ENCODE results near the gene XBP1. TPM values are rescaled to one million over a fixed set of nuclear protein-coding genes. Genes with fewer than 3 reads are reported as not detected.

The XBP1 gene
- total and polyA plus RNA-seq, 2 of the 8 experiments (the other 6 are each of a cell fraction or from before 2014, with no cell fraction given), result 99.8 to 131 TPM

DNA sequence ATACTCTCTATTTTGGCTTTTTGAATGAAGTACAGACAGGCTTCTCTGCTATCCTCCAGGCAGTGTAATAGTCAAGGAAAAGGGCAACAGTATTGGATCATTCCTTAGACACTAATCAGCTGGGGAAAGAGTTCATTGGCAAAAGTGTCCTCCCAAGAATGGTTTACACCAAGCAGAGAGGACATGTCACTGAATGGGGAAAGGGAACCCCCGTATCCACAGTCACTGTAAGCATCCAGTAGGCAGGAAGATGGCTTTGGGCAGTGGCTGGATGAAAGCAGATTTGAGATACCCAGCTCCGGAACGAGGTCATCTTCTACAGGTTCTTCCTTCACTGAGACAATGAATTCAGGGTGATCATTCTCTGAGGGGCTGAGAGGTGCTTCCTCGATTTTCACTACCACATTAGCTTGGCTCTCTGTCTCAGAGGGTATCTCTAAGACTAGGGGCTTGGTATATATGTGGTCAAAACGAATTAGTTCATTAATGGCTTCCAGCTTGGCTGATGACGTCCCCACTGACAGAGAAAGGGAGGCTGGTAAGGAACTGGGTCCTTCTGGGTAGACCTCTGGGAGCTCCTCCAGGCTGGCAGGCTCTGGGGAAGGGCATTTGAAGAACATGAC, 5.2 kb downstream of the XBP1 start:
- Histone ChIP-seq H4K5ac (ENCODE audit: insufficient read length, low read depth, low read length) (no peak overlapping the region), H2BK12ac (ENCODE audit: low read depth, low read length) (no peak overlapping the region), H2AFZ (ENCODE audit: low read length) (no peak overlapping the region), H3K18ac (ENCODE audit: extremely low read depth, low read length) (no peak overlapping the region), H4K8ac (ENCODE audit: extremely low read depth, insufficient read depth, low read length) (no peak overlapping the region), H3K27ac (ENCODE audit: low read depth, low read length) (no peak overlapping the region), H2AK5ac (ENCODE audit: low read depth, low read length) (no peak overlapping the region), H3K56ac (replicated peaks; ENCODE audit: insufficient read length, low read depth, low read length) (no peak overlapping the region), H3K4me3 (ENCODE audit: extremely low read depth in 1 of 4, insufficient read depth in 2 of 4, low read depth in 3 of 4, low read length in 4 of 4) (no peak overlapping the region), H3K14ac (ENCODE audit: insufficient read length) (no peak overlapping the region), H3K4me2 (ENCODE audit: insufficient read depth in 1 of 2, low read depth in 2 of 2, low read length in 2 of 2) (no peak overlapping the region), H2BK120ac (replicated peaks; ENCODE audit: low read depth, low read length) (no peak overlapping the region), H3K27me3 (replicated peaks in 1 of 4; ENCODE audit: control insufficient read depth in 3 of 4, extremely low read depth in 1 of 4, insufficient read depth in 3 of 4, low read length in 3 of 4) (no peaks in the 10 kb centered on the region), H3K79me1 (ENCODE audit: low read depth, low read length) (no peaks in the 10 kb centered on the region; the same call in none of the 2 replicates), H2BK20ac (ENCODE audit: low read length) (no peak overlapping the region), H3K23ac (ENCODE audit: insufficient read length) (no peak overlapping the region), H3K4me1 (replicated peaks in 1 of 4; ENCODE audit: control insufficient read depth in 3 of 4, insufficient read depth in 4 of 4, low read length in 3 of 4) (no peaks in the 10 kb centered on the region), H4K91ac (replicated peaks; ENCODE audit: insufficient read length, low read length) (no peak overlapping the region), H3K9me3 (ENCODE audit: insufficient read depth in 2 of 2, low read depth in 1 of 2, low read length in 1 of 2) (no peaks in the 10 kb centered on the region), H2BK15ac (ENCODE audit: low read length) (no peak overlapping the region), H3K9ac (replicated peaks in 1 of 4; ENCODE audit: extremely low read depth in 1 of 4, low read depth in 3 of 4, low read length in 3 of 4) (no peak overlapping the region), H3K36me3 (ENCODE audit: control insufficient read depth in 2 of 4, insufficient read depth in 4 of 4, low read length in 3 of 4) (peaks cover 24 to 54% (median 40%) of the 10 kb centered on the region in 4 experiments), H3K23me2 (ENCODE audit: low read depth, low read length) (peaks cover 4% of the 10 kb centered on the region), H2BK5ac (ENCODE audit: low read depth, low read length) (no peak overlapping the region), H3K79me2 (ENCODE audit: control insufficient read depth in 1 of 2, insufficient read depth in 2 of 2, low read length in 2 of 2) (peaks cover 10 to 32% of the 10 kb centered on the region in 2 experiments), H3K4ac (replicated peaks; ENCODE audit: insufficient read length, low read depth, low read length) (no peak overlapping the region), H4K20me1 (replicated peaks in 1 of 2; ENCODE audit: control insufficient read depth in 1 of 2, insufficient read depth in 2 of 2, low read length in 2 of 2) (peaks cover 3 to 10% of the 10 kb centered on the region in 2 experiments)
- 87% methylated on average over 6 of the region's 6 CpGs; no CpG with 5 or more reads in 1 of the 2 experiments for WGBS, 2 experiments (ENCODE audit: extremely low coverage in 1 of 2, insufficient coverage in 1 of 2, insufficient read length in 1 of 2, insufficient replicate concordance in 2 of 2, low coverage in 1 of 2, low lambda C conversion rate in 2 of 2, missing lambda C conversion rate in 1 of 2)
- ChIA-PET CTCF (ENCODE audit: partially characterized antibody) (interaction anchor here (0.6 to 2.8 kb wide), 8 partner anchors 7 to 195 kb away, joined by 3 to 9 read pairs (median 3); no protein-coding TSS in a partner anchor), POLR2A (ENCODE audit: partially characterized antibody) (interaction anchor here (0.6 to 10.0 kb wide), 15 partner anchors 8 to 103 kb away, joined by 3 to 100 read pairs (median 4); no protein-coding TSS in a partner anchor)
- TF ChIP-seq POLR2A (IDR thresholded peaks at IDR 0.05; ENCODE audit: control extremely low read depth in 1 of 2, low read depth in 2 of 2, low read length in 2 of 2), result peak in 1 of 2 experiments; percentile 45; a peak in 1 of 3 replicates
- no peak for TF ChIP-seq SP2 (IDR thresholded peaks at IDR 0.05; ENCODE audit: low read length)
- FAIRE-seq (no peak), DNase-seq (ENCODE audit: low read depth in 1 of 2, low spot score in 2 of 2) (no peak)

Data from H1 (cell line).